NCI-H146 (cell line): ENCODE measurements around the gene TSPY10.
"Not testable (repeated sequence)": the region's sequence is repeated elsewhere in the genome, so short reads cannot be mapped to it uniquely, and the experiment has no call there.

ENCODE experiments used
- DNase-seq: peaks from one replicate; lab custom pipeline; 2025; lab: John Stamatoyannopoulos, UW

Gene TSPY10, protein sequence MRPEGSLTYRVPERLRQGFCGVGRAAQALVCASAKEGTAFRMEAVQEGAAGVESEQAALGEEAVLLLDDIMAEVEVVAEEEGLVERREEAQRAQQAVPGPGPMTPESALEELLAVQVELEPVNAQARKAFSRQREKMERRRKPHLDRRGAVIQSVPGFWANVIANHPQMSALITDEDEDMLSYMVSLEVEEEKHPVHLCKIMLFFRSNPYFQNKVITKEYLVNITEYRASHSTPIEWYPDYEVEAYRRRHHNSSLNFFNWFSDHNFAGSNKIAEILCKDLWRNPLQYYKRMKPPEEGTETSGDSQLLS

DNA sequence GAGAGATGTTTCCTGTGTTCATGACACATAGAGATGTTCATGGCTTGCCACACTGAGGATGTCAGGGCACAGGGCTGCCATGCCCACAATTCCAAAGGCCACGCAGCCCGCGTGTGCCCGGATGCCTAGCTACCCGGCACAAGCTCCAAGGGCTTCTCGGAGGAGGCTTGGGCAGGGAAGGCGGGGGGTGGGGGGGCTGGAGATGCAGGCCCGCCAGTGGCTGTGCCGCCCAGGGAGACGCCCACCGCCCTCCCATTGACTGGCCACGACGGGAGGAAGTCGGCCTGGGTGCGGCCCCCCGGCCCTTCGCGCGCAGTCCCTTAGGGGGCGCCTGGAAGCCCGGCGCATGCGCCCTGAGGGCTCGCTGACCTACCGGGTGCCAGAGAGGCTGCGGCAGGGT, at the start of gene TSPY10:
TSPY10 (plus strand) TSS at position 301 of the 400 bp plus-strand sequence; CDS start at position 347, 46 bp downstream.
- DNase-seq = not testable (repeated sequence)

DNA sequence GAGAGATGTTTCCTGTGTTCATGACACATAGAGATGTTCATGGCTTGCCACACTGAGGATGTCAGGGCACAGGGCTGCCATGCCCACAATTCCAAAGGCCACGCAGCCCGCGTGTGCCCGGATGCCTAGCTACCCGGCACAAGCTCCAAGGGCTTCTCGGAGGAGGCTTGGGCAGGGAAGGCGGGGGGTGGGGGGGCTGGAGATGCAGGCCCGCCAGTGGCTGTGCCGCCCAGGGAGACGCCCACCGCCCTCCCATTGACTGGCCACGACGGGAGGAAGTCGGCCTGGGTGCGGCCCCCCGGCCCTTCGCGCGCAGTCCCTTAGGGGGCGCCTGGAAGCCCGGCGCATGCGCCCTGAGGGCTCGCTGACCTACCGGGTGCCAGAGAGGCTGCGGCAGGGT, 40.7 kb upstream of the TSPY10 start, which contains the start of gene TSPY9:
TSPY9 (plus strand) TSS at position 301 of the 400 bp plus-strand sequence; CDS start at position 347, 46 bp downstream.
- DNase-seq = not testable (repeated sequence)

DNA sequence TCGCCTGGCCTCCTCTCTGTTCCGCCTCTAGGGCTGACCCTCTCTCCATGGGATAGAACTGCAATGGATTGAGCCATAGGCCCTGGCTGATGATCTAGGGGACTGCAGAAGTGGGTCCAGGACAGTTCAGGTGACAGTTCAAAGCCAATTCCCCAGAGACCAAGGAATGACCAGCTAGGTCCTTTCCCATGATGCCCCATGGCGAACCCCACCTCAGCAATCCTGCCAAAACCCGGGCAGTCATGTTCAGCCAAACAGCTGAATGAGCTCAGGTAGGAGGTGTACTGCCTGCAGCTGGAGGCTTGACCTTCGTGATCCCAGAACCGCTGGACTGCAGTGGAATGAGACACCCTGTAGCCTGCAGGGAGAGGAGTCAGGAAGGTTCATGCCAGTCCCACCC, 23.3 kb upstream of the TSPY10 start:
- not testable (repeated sequence) for DNase-seq

DNA sequence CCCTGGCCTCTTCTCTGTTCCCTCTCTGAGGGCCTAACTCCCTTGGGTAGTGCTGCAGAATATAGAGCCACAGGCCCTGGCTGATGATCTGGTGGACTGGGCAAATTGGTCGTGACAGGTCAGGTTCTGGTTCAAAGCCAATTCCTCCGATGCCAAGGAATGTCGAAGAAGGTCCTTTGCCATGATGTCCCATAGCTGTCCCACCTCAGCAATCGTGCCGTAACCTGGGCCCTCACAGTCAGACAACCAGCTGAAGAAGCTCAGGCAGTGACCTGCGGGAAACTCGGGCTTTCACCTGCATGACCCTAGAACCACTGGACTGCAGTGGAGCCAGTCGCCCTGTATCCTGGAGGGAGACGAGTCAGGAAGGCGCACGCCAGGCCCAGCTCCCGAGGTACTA, 11.4 kb upstream of the TSPY10 start:
- not testable (repeated sequence) for DNase-seq
